ENCODE results near the gene BRS3. TPM values are rescaled to one million over a fixed set of nuclear protein-coding genes. Genes with fewer than 3 reads are reported as not detected.

BRS3 gene
- total and polyA plus RNA-seq, 9 of the 15 experiments (the other 6 are each of a cell fraction or from before 2014, with no cell fraction given): not detected

DNA sequence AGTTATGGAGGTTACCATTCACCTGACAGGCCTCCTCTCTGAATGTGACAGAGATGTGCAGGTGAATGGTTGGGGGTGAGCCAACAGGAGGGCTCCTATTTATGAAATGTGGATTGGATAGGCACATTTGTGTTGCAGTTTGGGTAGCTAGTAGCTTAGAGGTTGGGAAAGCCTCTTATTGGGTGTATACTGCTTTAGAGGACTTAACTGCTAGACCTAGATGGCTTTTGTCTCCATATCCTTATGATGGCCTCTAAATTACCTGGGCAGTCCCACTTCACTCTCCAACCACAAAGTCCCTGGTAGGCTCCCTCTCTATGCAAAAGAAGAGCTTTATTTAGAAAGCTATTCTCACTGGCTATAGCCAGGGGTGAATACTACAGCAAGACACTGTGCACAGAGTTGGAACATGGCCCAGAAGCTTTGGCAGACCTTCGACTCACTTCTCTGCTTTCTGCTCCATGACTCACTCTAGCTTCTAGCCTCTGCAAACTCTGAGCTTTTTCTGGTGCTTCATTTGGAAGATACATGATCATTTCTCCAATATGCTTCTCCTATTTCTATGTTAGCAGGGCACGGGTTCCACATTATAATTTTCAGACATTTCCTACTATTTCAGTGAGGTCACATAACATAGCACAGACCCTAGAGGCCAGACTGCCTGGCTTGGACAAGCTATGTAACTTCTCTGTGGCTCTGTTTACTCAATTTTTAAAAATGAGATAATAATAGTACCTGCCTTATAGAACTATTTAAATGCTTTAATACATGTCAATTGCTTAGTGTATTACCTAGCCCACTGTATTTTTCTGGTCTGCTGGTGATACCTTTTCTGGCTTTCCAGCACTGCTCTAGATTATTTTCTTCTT, 38.2 kb downstream of the BRS3 start:
- ATAC-seq (no peak), FAIRE-seq (no peak), DNase-seq (ENCODE audit: extremely low read depth in 1 of 4, low spot score in 3 of 4) (peak in 1 of 4 experiments; percentile 10)
- intact Hi-C loops (cut with micrococcal nuclease): no loop called here
- H3K4me2 ChIP-seq (ENCODE audit: insufficient read depth, low read length): no peak overlapping the region
- in situ Hi-C loops (cut with MboI): no loop called here
- H3K27me3 ChIP-seq (ENCODE audit: control insufficient read depth in 2 of 2, insufficient read depth in 2 of 2, low read length in 2 of 2): no peaks in the 10 kb centered on the region; a peak in 2 of 5 replicates
- ChIA-PET POLR2A (no interaction called here), CTCF (ENCODE audit: low intra/inter-chr PET ratio) (no interaction called here)
- no peaks in the 10 kb centered on the region for H3K79me2 ChIP-seq (ENCODE audit: control insufficient read depth, insufficient read depth, low read length)
- TF ChIP-seq JUND (IDR thresholded peaks at IDR 0.05; ENCODE audit: borderline replicate concordance, low read depth, low read length): no peak
- 0 out of 3 replicates have a peak, but pooled peaks have one; percentile 16 for TF ChIP-seq JUND (tag; IDR thresholded peaks at IDR 0.05; ENCODE audit: borderline replicate concordance, low read depth, low read length)
- TF ChIP-seq, protein P1, sequence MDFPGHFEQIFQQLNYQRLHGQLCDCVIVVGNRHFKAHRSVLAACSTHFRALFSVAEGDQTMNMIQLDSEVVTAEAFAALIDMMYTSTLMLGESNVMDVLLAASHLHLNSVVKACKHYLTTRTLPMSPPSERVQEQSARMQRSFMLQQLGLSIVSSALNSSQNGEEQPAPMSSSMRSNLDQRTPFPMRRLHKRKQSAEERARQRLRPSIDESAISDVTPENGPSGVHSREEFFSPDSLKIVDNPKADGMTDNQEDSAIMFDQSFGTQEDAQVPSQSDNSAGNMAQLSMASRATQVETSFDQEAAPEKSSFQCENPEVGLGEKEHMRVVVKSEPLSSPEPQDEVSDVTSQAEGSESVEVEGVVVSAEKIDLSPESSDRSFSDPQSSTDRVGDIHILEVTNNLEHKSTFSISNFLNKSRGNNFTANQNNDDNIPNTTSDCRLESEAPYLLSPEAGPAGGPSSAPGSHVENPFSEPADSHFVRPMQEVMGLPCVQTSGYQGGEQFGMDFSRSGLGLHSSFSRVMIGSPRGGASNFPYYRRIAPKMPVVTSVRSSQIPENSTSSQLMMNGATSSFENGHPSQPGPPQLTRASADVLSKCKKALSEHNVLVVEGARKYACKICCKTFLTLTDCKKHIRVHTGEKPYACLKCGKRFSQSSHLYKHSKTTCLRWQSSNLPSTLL (IDR thresholded peaks at IDR 0.05): no peak
- TF ChIP-seq PTBP1 (IDR thresholded peaks at IDR 0.05; ENCODE audit: low read depth, low read length): no peak
- peaks cover 0 to 5% of the 10 kb centered on the region in 2 experiments; a peak in 2 of 5 replicates for H3K4me1 ChIP-seq (replicated peaks in 1 of 2; ENCODE audit: control insufficient read depth in 2 of 2, insufficient read depth in 2 of 2, low read length in 2 of 2)
- 0% methylated on average over 2 of the region's 2 CpGs for WGBS (ENCODE audit: insufficient coverage, low coverage, missing lambda C conversion rate)
- H3K4me3 ChIP-seq: no peak overlapping the region
- no peaks in the 10 kb centered on the region; the same call in 1 of the 2 replicates for H3K9me3 ChIP-seq (replicated peaks; ENCODE audit: control insufficient read depth, insufficient read depth, low read depth, low read length)
- H3K36me3 ChIP-seq (ENCODE audit: control insufficient read depth, insufficient read depth, low read length): no peaks in the 10 kb centered on the region
- BruUV-seq (replicated peaks): no TSS peak
- H4K20me1 ChIP-seq (replicated peaks; ENCODE audit: control insufficient read depth, insufficient read depth, low read length): no peaks in the 10 kb centered on the region
- H3K9me1 ChIP-seq (ENCODE audit: control insufficient read depth, insufficient read depth, low read length): no peaks in the 10 kb centered on the region
- no peak overlapping the region for H3K27ac ChIP-seq (ENCODE audit: extremely low read depth, low read depth, low read length)
- no peak overlapping the region for H3K9ac ChIP-seq (ENCODE audit: insufficient read depth in 1 of 2, low read depth in 2 of 2, low read length in 2 of 2)
- 0 out of 2 replicates have a peak overlapping the region, but pooled peaks have one; percentile 16 for H2AFZ ChIP-seq (ENCODE audit: low read depth, low read length)
